Activated CD8-positive, alpha-beta T cell treated with anti-CD3 and anti-CD28 coated beads for 36 hours (primary cell): Measurements from ENCODE around the gene DMRTC2. TPM values are rescaled to one million over a fixed set of nuclear protein-coding genes. Genes with fewer than 3 reads are reported as not detected.

Experiments used
- ATAC-seq: fragments of 200-7000 bp; cut with Tn5 transposase; one replicate; pipeline ENCODE4 v1.10.0; 2021; ENCODE audit warnings: mild to moderate bottlenecking, moderate library complexity
- CTCF ChIA-PET: fragments of 350-600 bp; sonication (Branson Sonifier 250); formaldehyde crosslinking; loops from one replicate; lab custom pipeline; 2021; ENCODE audit warnings: antibody characterized with exemption; lab: Charles Lee
- POLR2A ChIA-PET: fragments of 350-600 bp; sonication (Branson Sonifier 250); formaldehyde crosslinking; loops from one replicate; lab custom pipeline; 2021; ENCODE audit warnings: antibody characterized with exemption; lab: Charles Lee
- DNase-seq: peaks from one replicate; pipeline ENCODE4 v3.0.0-alpha.2; 2020
- H3K27ac Mint-ChIP-seq: one replicate; pipeline ENCODE4 v1.8.0; 2021; ENCODE audit warnings: mild to moderate bottlenecking, mixed read lengths
- H3K27me3 Mint-ChIP-seq: one replicate; pipeline ENCODE4 v1.8.0; 2021; ENCODE audit warnings: mixed read lengths
- H3K36me3 Mint-ChIP-seq: one replicate; pipeline ENCODE4 v1.8.0; 2021; ENCODE audit warnings: low read depth, mixed read lengths
- H3K4me1 Mint-ChIP-seq: one replicate; pipeline ENCODE4 v1.8.0; 2021; ENCODE audit warnings: low read depth, mixed read lengths
- H3K4me3 Mint-ChIP-seq: one replicate; pipeline ENCODE4 v1.8.0; 2021; ENCODE audit warnings: mild to moderate bottlenecking, moderate library complexity, mixed read lengths
- H3K9me3 Mint-ChIP-seq: one replicate; pipeline ENCODE4 v1.8.0; 2021; ENCODE audit warnings: mixed read lengths
- CTCF ChIP-seq: fragments of 200-600 bp; IDR thresholded peaks from one replicate; pipeline ENCODE4 v1.8.0; 2022; ENCODE audit warnings: antibody characterized with exemption, mild to moderate bottlenecking
- intact Hi-C: fragments of 100-400 bp; cut with micrococcal nuclease; formaldehyde crosslinking; loops from one replicate; pipeline ENCODE4 v1.10.0; 2022
- total RNA-seq, 2 experiments: library from RNA; stranded (reverse); gene quantifications; one replicate each; pipeline ENCODE4 v1.2.3, GENCODE V29; 2021

DMRTC2 gene
- total RNA-seq, 2 experiments from 2014 or later: not detected

- ATAC-seq: no peak
- ChIA-PET POLR2A (interaction anchor here (1.0 to 13.9 kb wide), 7 partner anchors 8 to 75 kb away, joined by 3 to 282 read pairs (median 7); partner anchors contain the start of genes CD79A and RPS19), CTCF (interaction anchor here (1.2 to 6.3 kb wide), 2 partner anchors 9 to 68 kb away, joined by 3 to 61 read pairs; no protein-coding TSS in a partner anchor)
- H3K9me3 Mint-ChIP-seq: no peaks in the 10 kb centered on the region
- DNase-seq: peak; percentile 60
- peak within 1 kb of the TSS; percentile 83 for H3K4me3 Mint-ChIP-seq
- TF ChIP-seq CTCF: no peak
- peaks cover 50% of the 10 kb centered on the region for H3K4me1 Mint-ChIP-seq
- peaks cover 26% of the 10 kb centered on the region for H3K36me3 Mint-ChIP-seq
- no peaks in the 10 kb centered on the region for H3K27me3 Mint-ChIP-seq
- peak within 1 kb of the TSS; percentile 94 for H3K27ac Mint-ChIP-seq
- intact Hi-C loops: no loop called here
Observed at GRCh38 chr19:41882568-41883462, 38.0 kb downstream of the DMRTC2 start, which contains the start of gene ARHGEF1. ARHGEF1 (plus strand) TSS chr19:41883184; CDS start chr19:41888083, 4,899 bp downstream.

- Mint-ChIP-seq H3K4me1 (peaks cover 49% of the 10 kb centered on the region), H3K27me3 (no peaks in the 10 kb centered on the region), H3K36me3 (peaks cover 31% of the 10 kb centered on the region), H3K4me3 (peak overlapping the region; percentile 73), H3K9me3 (no peaks in the 10 kb centered on the region), H3K27ac (peak overlapping the region; percentile 94)
- intact Hi-C loops: no loop called here
- ATAC-seq (no peak), DNase-seq (peak; percentile 28)
- POLR2A ChIA-PET: interaction anchor here (1.0 to 13.9 kb wide), 6 partner anchors 11 to 75 kb away, joined by 3 to 282 read pairs (median 33); partner anchors contain the start of genes CD79A and RPS19
- TF ChIP-seq CTCF: no peak
- CTCF ChIA-PET: interaction anchor here (6.3 kb wide), 1 partner anchor 10 kb away, joined by 61 read pairs; no protein-coding TSS in a partner anchor
Observed at GRCh38 chr19:41883463-41883820, 38.6 kb downstream of the DMRTC2 start.

GRCh38 chr19:41883821-41884733 lies 39.2 kb downstream of the DMRTC2 start:
- H3K27ac Mint-ChIP-seq: peak overlapping the region; percentile 94
- H3K4me3 Mint-ChIP-seq: peak overlapping the region; percentile 73
- H3K4me1 Mint-ChIP-seq: peaks cover 50% of the 10 kb centered on the region
- CTCF ChIA-PET: interaction anchor here (0.8 to 6.3 kb wide), 5 partner anchors 10 to 89 kb away, joined by 3 to 61 read pairs (median 16); partner anchors contain the start of gene RPS19
- peak; percentile 94 for DNase-seq
- H3K9me3 Mint-ChIP-seq: no peaks in the 10 kb centered on the region
- TF ChIP-seq CTCF: no peak
- POLR2A ChIA-PET: interaction anchor here (0.9 to 13.9 kb wide), 14 partner anchors 12 to 75 kb away, joined by 3 to 282 read pairs (median 6); partner anchors contain the start of genes CD79A, RABAC1 and RPS19
- ATAC-seq: peak; percentile 73
- H3K27me3 Mint-ChIP-seq: no peaks in the 10 kb centered on the region
- intact Hi-C loops: no loop called here
- H3K36me3 Mint-ChIP-seq: peaks cover 37% of the 10 kb centered on the region

- intact Hi-C loops: loop anchor here (5.0 kb wide), 1 partner anchor 60 kb away; no protein-coding TSS in a partner anchor
- TF ChIP-seq CTCF: no peak
- DNase-seq (peak; percentile 88), ATAC-seq (peak; percentile 45)
- peak overlapping the region; percentile 93 for H3K27ac Mint-ChIP-seq
- ChIA-PET CTCF (interaction anchor here (0.7 to 6.3 kb wide), 12 partner anchors 9 to 71 kb away, joined by 3 to 61 read pairs (median 7); partner anchors contain the start of genes RABAC1 and RPS19), POLR2A (interaction anchor here (0.6 to 13.9 kb wide), 14 partner anchors 9 to 70 kb away, joined by 3 to 282 read pairs (median 6); partner anchors contain the start of genes CD79A and RPS19)
- no peaks in the 10 kb centered on the region for H3K9me3 Mint-ChIP-seq
- peaks cover 57% of the 10 kb centered on the region for H3K36me3 Mint-ChIP-seq
- H3K27me3 Mint-ChIP-seq: no peaks in the 10 kb centered on the region
- peak overlapping the region; percentile 73 for H3K4me3 Mint-ChIP-seq
- peaks cover 58% of the 10 kb centered on the region for H3K4me1 Mint-ChIP-seq
Observed at GRCh38 chr19:41886761-41887710, 42.2 kb downstream of the DMRTC2 start.
